Breast epithelium (tissue), 4 donors: ENCODE results near the gene ACACA. TPM values are rescaled to one million over a fixed set of nuclear protein-coding genes. Genes with fewer than 3 reads are reported as not detected.

Source experiments
- DNase-seq, 2 donors: peaks; one replicate each; pipeline ENCODE4 v3.0.0-alpha.2; 2019; ENCODE audit warnings: low spot score in 2 of 2
- H3K27ac ChIP-seq, 2 donors: fragments of 200-600 bp; sonication (generic) in 1 of 2; one replicate each; pipeline ENCODE4 v1.5.1; 2016 to 2019; ENCODE audit warnings: mild to moderate bottlenecking in 1 of 2
- H3K27me3 ChIP-seq, 2 donors: fragments of 200-600 bp; sonication (generic) in 1 of 2; one replicate each; pipeline versions ENCODE4 v1.5.1 to v1.6.0; 2017 to 2019; ENCODE audit warnings: control low read depth in 1 of 2, mild to moderate bottlenecking in 1 of 2
- H3K36me3 ChIP-seq: fragments of 200-600 bp; one replicate; pipeline ENCODE4 v1.5.1; 2019
- H3K4me1 ChIP-seq, 2 donors: fragments of 200-600 bp; sonication (generic); one replicate each; pipeline ENCODE4 v1.5.1; 2016 to 2019; ENCODE audit warnings: control low read depth in 1 of 2
- H3K4me3 ChIP-seq, 3 donors: fragments of 200-600 bp; sonication (generic); 1 replicate in 2 of 3; 2 replicates in 1 of 3; pipeline ENCODE4 v1.5.1; 2016 to 2019; ENCODE audit warnings: mild to moderate bottlenecking in 3 of 3, moderate library complexity in 2 of 3
- H3K9me3 ChIP-seq, 2 donors: fragments of 200-600 bp; sonication (generic) in 1 of 2; one replicate each; pipeline ENCODE4 v1.5.1; 2016 to 2019; ENCODE audit warnings: control low read depth in 1 of 2
- CTCF ChIP-seq, 3 donors: fragments of 450-650 bp; IDR thresholded peaks; one replicate each; pipeline ENCODE4 v1.5.1; 2016 to 2017; ENCODE audit warnings: antibody characterized with exemption in 3 of 3, mild to moderate bottlenecking in 3 of 3, moderate library complexity in 3 of 3
- POLR2A ChIP-seq: fragments of 450-650 bp; IDR thresholded peaks from one replicate; pipeline ENCODE4 v1.6.1; 2016; ENCODE audit warnings: antibody characterized with exemption, mild to moderate bottlenecking, moderate library complexity
- POLR2AphosphoS5 ChIP-seq, 3 donors: sonication (generic); formaldehyde crosslinking; IDR thresholded peaks; one replicate each; pipeline ENCODE4 v1.6.1; 2017; ENCODE audit warnings: antibody characterized with exemption in 3 of 3
- intact Hi-C: fragments of 100-400 bp; cut with DNase I; formaldehyde crosslinking; loops from one replicate; pipeline ENCODE4 v1.15.1; 2023; ENCODE audit warnings: low total_unique reads
- total RNA-seq, 3 donors: library from RNA; depleted of rRNA; stranded (reverse); fragments of >200 nt; gene quantifications; one replicate each; pipeline ENCODE4 v1.1.0, GENCODE V29; 2016

Gene ACACA
- total RNA-seq, 3 donors from 2014 or later = 32.8 to 46.5 (median 36.1) TPM

- intact Hi-C loops = loop anchor here (10.0 kb wide), 1 partner anchor 418 kb away; no protein-coding TSS in a partner anchor
- TF ChIP-seq POLR2AphosphoS5 (IDR thresholded peaks at IDR 0.05) (no peak), CTCF (IDR thresholded peaks at IDR 0.05) (no peak), POLR2A (no peak)
- H3K27ac ChIP-seq = no peak overlapping the region
- no peak for DNase-seq
- no peaks in the 10 kb centered on the region for H3K36me3 ChIP-seq
- H3K4me3 ChIP-seq = no peak overlapping the region
- no peaks in the 10 kb centered on the region for H3K4me1 ChIP-seq
- H3K9me3 ChIP-seq = no peaks in the 10 kb centered on the region
- no peaks in the 10 kb centered on the region for H3K27me3 ChIP-seq
These were observed 363.4 kb downstream of the ACACA start for GRCh38 chr17:37043201-37043600.

GRCh38 chr17:37041932-37042331 lies 364.7 kb downstream of the ACACA start:
- H3K4me1 ChIP-seq = no peaks in the 10 kb centered on the region
- H3K4me3 ChIP-seq = no peak overlapping the region
- no peaks in the 10 kb centered on the region for H3K27me3 ChIP-seq
- no peaks in the 10 kb centered on the region for H3K36me3 ChIP-seq
- TF ChIP-seq CTCF (IDR thresholded peaks at IDR 0.05) = no peak
- TF ChIP-seq POLR2A = no peak
- TF ChIP-seq POLR2AphosphoS5 (IDR thresholded peaks at IDR 0.05) = no peak
- H3K27ac ChIP-seq = no peak overlapping the region
- no peaks in the 10 kb centered on the region for H3K9me3 ChIP-seq
- intact Hi-C loops = loop anchor here (10.0 kb wide), 1 partner anchor 417 kb away; no protein-coding TSS in a partner anchor
- DNase-seq = no peak

GRCh38 chr17:37039269-37039668 lies 367.4 kb downstream of the ACACA start:
- no peak for TF ChIP-seq POLR2A
- no peak for TF ChIP-seq CTCF (IDR thresholded peaks at IDR 0.05)
- TF ChIP-seq POLR2AphosphoS5 (IDR thresholded peaks at IDR 0.05) = no peak
- DNase-seq = no peak

GRCh38 chr17:37037590-37038155 lies 369.0 kb downstream of the ACACA start:
- no peak for TF ChIP-seq POLR2A
- no peak for TF ChIP-seq POLR2AphosphoS5 (IDR thresholded peaks at IDR 0.05)
- no peak for TF ChIP-seq CTCF (IDR thresholded peaks at IDR 0.05)
- Histone ChIP-seq H3K4me1 (no peaks in the 10 kb centered on the region), H3K27ac (no peak overlapping the region), H3K27me3 (no peaks in the 10 kb centered on the region), H3K36me3 (no peaks in the 10 kb centered on the region), H3K4me3 (no peak overlapping the region), H3K9me3 (no peaks in the 10 kb centered on the region)
- intact Hi-C loops = no loop called here
- DNase-seq = no peak

More at GRCh38 chr17:37039269-37039668, 367.4 kb downstream of the ACACA start:
- H3K27me3 ChIP-seq = no peaks in the 10 kb centered on the region
- H3K27ac ChIP-seq = no peak overlapping the region
- no peaks in the 10 kb centered on the region for H3K4me1 ChIP-seq
- H3K4me3 ChIP-seq = no peak overlapping the region
- no peaks in the 10 kb centered on the region for H3K9me3 ChIP-seq
- H3K36me3 ChIP-seq = no peaks in the 10 kb centered on the region
- intact Hi-C loops = no loop called here

Other genes starting within 250 kb of the ACACA start
- gene C17orf78, start 30.9 kb downstream of the ACACA start, total RNA-seq = not detected
- gene TADA2A, start 50 bp upstream of the ACACA start, total RNA-seq = 10 to 100 TPM; 14.7 to 36.1 (median 26.3) TPM
- 10 to 100 TPM; 18.7 to 32.8 (median 24.6) TPM for gene DUSP14, start 83.1 kb upstream of the ACACA start, total RNA-seq
- gene SYNRG, start 202.6 kb upstream of the ACACA start, total RNA-seq = 10 to 100 TPM; 20.2 to 38.2 (median 34.4) TPM
- gene DDX52, start 236.6 kb upstream of the ACACA start, total RNA-seq = 10 to 100 TPM; 15.8 to 29.3 (median 20.0) TPM